ENCODE measurements around the gene NEDD9.

The NEDD9 gene

GRCh38 chr6:11166948-11167347 lies 65.5 kb downstream of the NEDD9 start:
- H3K27me3 ChIP-seq (ENCODE audit: insufficient read depth, low read length) = no peaks in the 10 kb centered on the region
- TF ChIP-seq EZH2 (IDR thresholded peaks at IDR 0.05; ENCODE audit: borderline replicate concordance, low read length) = no peak
- no peak for TF ChIP-seq CTCF (IDR thresholded peaks at IDR 0.05; ENCODE audit: low read length)

GRCh38 chr6:11164717-11165646 lies 67.5 kb downstream of the NEDD9 start:
- no peaks in the 10 kb centered on the region for H3K9me3 ChIP-seq (ENCODE audit: low read length)
- no peak overlapping the region for H3K4me3 ChIP-seq (ENCODE audit: low read depth, low read length, poor library complexity, severe bottlenecking)
- H3K4me2 ChIP-seq (ENCODE audit: low read length) = no peak overlapping the region
- no peak overlapping the region for H3K27ac ChIP-seq (ENCODE audit: low read depth, low read length, poor library complexity, severe bottlenecking)
- no peaks in the 10 kb centered on the region for H4K20me1 ChIP-seq (ENCODE audit: insufficient read depth, low read length)
- no peaks in the 10 kb centered on the region for H3F3A ChIP-seq (ENCODE audit: insufficient read depth, low read length)
- H3K4me1 ChIP-seq (ENCODE audit: insufficient read depth, low read length, severe bottlenecking) = no peaks in the 10 kb centered on the region
- TF ChIP-seq EZH2 (IDR thresholded peaks at IDR 0.05; ENCODE audit: borderline replicate concordance, low read length) = no peak
- no peak for TF ChIP-seq CTCF (IDR thresholded peaks at IDR 0.05; ENCODE audit: low read length)
- no peaks in the 10 kb centered on the region for H3K79me2 ChIP-seq (ENCODE audit: insufficient read depth, low read length)
- H3K9ac ChIP-seq (ENCODE audit: low read length) = no peak overlapping the region
- H3K27me3 ChIP-seq (ENCODE audit: insufficient read depth, low read length) = no peaks in the 10 kb centered on the region
- no peaks in the 10 kb centered on the region for H3K36me3 ChIP-seq (ENCODE audit: insufficient read depth, low read length)
- H3K9me2 ChIP-seq (ENCODE audit: low read depth, low read length) = no peaks in the 10 kb centered on the region
- no peak overlapping the region for H2AFZ ChIP-seq (ENCODE audit: low read length)

More at GRCh38 chr6:11166948-11167347, 65.5 kb downstream of the NEDD9 start:
- Histone ChIP-seq H3F3A (ENCODE audit: insufficient read depth, low read length) (no peaks in the 10 kb centered on the region), H3K9me3 (ENCODE audit: low read length) (no peaks in the 10 kb centered on the region), H3K9ac (ENCODE audit: low read length) (no peak overlapping the region), H3K9me2 (ENCODE audit: low read depth, low read length) (no peaks in the 10 kb centered on the region), H3K4me3 (ENCODE audit: low read depth, low read length, poor library complexity, severe bottlenecking) (no peak overlapping the region), H3K79me2 (ENCODE audit: insufficient read depth, low read length) (no peaks in the 10 kb centered on the region), H3K36me3 (ENCODE audit: insufficient read depth, low read length) (no peaks in the 10 kb centered on the region), H3K4me1 (ENCODE audit: insufficient read depth, low read length, severe bottlenecking) (no peaks in the 10 kb centered on the region), H2AFZ (ENCODE audit: low read length) (no peak overlapping the region), H4K20me1 (ENCODE audit: insufficient read depth, low read length) (no peaks in the 10 kb centered on the region), H3K27ac (ENCODE audit: low read depth, low read length, poor library complexity, severe bottlenecking) (no peak overlapping the region), H3K4me2 (ENCODE audit: low read length) (no peak overlapping the region)

GRCh38 chr6:11163932-11164331 lies 68.5 kb downstream of the NEDD9 start:
- TF ChIP-seq CTCF (IDR thresholded peaks at IDR 0.05; ENCODE audit: low read length) = no peak
- TF ChIP-seq EZH2 (IDR thresholded peaks at IDR 0.05; ENCODE audit: borderline replicate concordance, low read length) = no peak
- no peaks in the 10 kb centered on the region for H3K9me2 ChIP-seq (ENCODE audit: low read depth, low read length)
- H3K9me3 ChIP-seq (ENCODE audit: low read length) = no peaks in the 10 kb centered on the region
- H3K4me1 ChIP-seq (ENCODE audit: insufficient read depth, low read length, severe bottlenecking) = no peaks in the 10 kb centered on the region
- H3F3A ChIP-seq (ENCODE audit: insufficient read depth, low read length) = no peaks in the 10 kb centered on the region
- no peak overlapping the region for H3K4me2 ChIP-seq (ENCODE audit: low read length)
- no peaks in the 10 kb centered on the region for H3K36me3 ChIP-seq (ENCODE audit: insufficient read depth, low read length)
- H3K4me3 ChIP-seq (ENCODE audit: low read depth, low read length, poor library complexity, severe bottlenecking) = no peak overlapping the region
- no peaks in the 10 kb centered on the region for H4K20me1 ChIP-seq (ENCODE audit: insufficient read depth, low read length)
- H3K27me3 ChIP-seq (ENCODE audit: insufficient read depth, low read length) = no peaks in the 10 kb centered on the region
- no peak overlapping the region for H3K9ac ChIP-seq (ENCODE audit: low read length)
- H2AFZ ChIP-seq (ENCODE audit: low read length) = no peak overlapping the region
- no peaks in the 10 kb centered on the region for H3K79me2 ChIP-seq (ENCODE audit: insufficient read depth, low read length)
- H3K27ac ChIP-seq (ENCODE audit: low read depth, low read length, poor library complexity, severe bottlenecking) = no peak overlapping the region

All from OCI-LY1 (cell line).